ENCODE measurements around the gene ATAD3C. TPM values are rescaled to one million over a fixed set of nuclear protein-coding genes. Genes with fewer than 3 reads are reported as not detected.
A peak's percentile ranks its signal among the peaks of the same experiment; 100 is the strongest.
"Not testable (repeated sequence)": the region's sequence is repeated elsewhere in the genome, so short reads cannot be mapped to it uniquely, and the experiment has no call there.

Gene ATAD3C
- total and polyA plus RNA-seq, 10 of the 15 experiments (the other 5 are each of a cell fraction or from before 2014, with no cell fraction given): 0.03 to 3.1 (median 0.86) TPM

GRCh38 chr1:1417825-1418463 is 31.5 kb upstream of the ATAD3C start:
- H3K36me3 ChIP-seq (ENCODE audit: control insufficient read depth in 2 of 2, insufficient read depth in 2 of 2, low read length in 1 of 2); RAD21 ChIA-PET (ENCODE audit: unreplicated experiment); H3K27me3 ChIP-seq (replicated peaks in 1 of 2; ENCODE audit: control insufficient read depth in 2 of 2, insufficient read depth in 2 of 2, low read length in 1 of 2); FAIRE-seq; H3K79me2 ChIP-seq (ENCODE audit: control insufficient read depth, insufficient read depth, low read length); intact Hi-C loops (cut with micrococcal nuclease; ENCODE audit: unreplicated experiment); in situ Hi-C loops (cut with MboI); H3K9me3 ChIP-seq (replicated peaks; ENCODE audit: control insufficient read depth, insufficient read depth, low read length); H4K20me1 ChIP-seq (ENCODE audit: control insufficient read depth, insufficient read depth); CTCF ChIA-PET; BruUV-seq (replicated peaks): not testable (repeated sequence)
- H3K4me2 ChIP-seq (ENCODE audit: control insufficient read depth, insufficient read depth): peak overlapping the region; percentile 79
- DNase-seq (ENCODE audit: low read depth, low spot score) (peak; percentile 43), ATAC-seq (peak; percentile 71)
- SMC1A ChIA-PET (ENCODE audit: uncharacterized antibody, unreplicated experiment): interaction anchor here (1.2 kb wide), 1 partner anchor 10 kb away, joined by 3 read pairs; no protein-coding TSS in a partner anchor
- WGBS (ENCODE audit: insufficient coverage, insufficient replicate concordance, low lambda C conversion rate, missing lambda C conversion rate): 63% methylated on average over 22 of the region's 25 CpGs
- peak overlapping the region; percentile 39; the same call in 1 of the 2 replicates for H3K9ac ChIP-seq (ENCODE audit: control insufficient read depth, insufficient read depth, low read length)
- TF ChIP-seq IKZF2 (IDR thresholded peaks at IDR 0.05): peak; percentile 35 to 53; a peak in 2 of 4 replicates
- peak; percentile 62; the same call in 1 of the 2 replicates for TF ChIP-seq DPF2 (IDR thresholded peaks at IDR 0.05)
- 0 out of 2 replicates have a peak, but pooled peaks have one; percentile 46 for TF ChIP-seq NBN (IDR thresholded peaks at IDR 0.05)
- TF ChIP-seq GATAD2B (conservative IDR thresholded peaks at IDR 0.05; ENCODE audit: low read depth): peak; percentile 44; the same call in 1 of the 2 replicates
- peak; percentile 65; the same call in 1 of the 2 replicates for TF ChIP-seq RAD51 (IDR thresholded peaks at IDR 0.05)
- peak; percentile 49; the same call in 1 of the 2 replicates for TF ChIP-seq JUNB (IDR thresholded peaks at IDR 0.05)
- peak; percentile 39; the same call in 1 of the 2 replicates for TF ChIP-seq POLR2A (IDR thresholded peaks at IDR 0.05; ENCODE audit: low read depth, low read length)
- peak; percentile 40 for TF ChIP-seq IKZF1 (conservative IDR thresholded peaks at IDR 0.05)
- TF ChIP-seq MTA2 (IDR thresholded peaks at IDR 0.05; ENCODE audit: low read depth): peak; percentile 34; the same call in 1 of the 2 replicates
- peak; percentile 22 for TF ChIP-seq MEF2B (IDR thresholded peaks at IDR 0.05; ENCODE audit: partially characterized antibody, poor library complexity, severe bottlenecking)
- peak; percentile 71 for TF ChIP-seq RUNX3 (IDR thresholded peaks at IDR 0.05; ENCODE audit: low read length)
- TF ChIP-seq, protein P1, sequence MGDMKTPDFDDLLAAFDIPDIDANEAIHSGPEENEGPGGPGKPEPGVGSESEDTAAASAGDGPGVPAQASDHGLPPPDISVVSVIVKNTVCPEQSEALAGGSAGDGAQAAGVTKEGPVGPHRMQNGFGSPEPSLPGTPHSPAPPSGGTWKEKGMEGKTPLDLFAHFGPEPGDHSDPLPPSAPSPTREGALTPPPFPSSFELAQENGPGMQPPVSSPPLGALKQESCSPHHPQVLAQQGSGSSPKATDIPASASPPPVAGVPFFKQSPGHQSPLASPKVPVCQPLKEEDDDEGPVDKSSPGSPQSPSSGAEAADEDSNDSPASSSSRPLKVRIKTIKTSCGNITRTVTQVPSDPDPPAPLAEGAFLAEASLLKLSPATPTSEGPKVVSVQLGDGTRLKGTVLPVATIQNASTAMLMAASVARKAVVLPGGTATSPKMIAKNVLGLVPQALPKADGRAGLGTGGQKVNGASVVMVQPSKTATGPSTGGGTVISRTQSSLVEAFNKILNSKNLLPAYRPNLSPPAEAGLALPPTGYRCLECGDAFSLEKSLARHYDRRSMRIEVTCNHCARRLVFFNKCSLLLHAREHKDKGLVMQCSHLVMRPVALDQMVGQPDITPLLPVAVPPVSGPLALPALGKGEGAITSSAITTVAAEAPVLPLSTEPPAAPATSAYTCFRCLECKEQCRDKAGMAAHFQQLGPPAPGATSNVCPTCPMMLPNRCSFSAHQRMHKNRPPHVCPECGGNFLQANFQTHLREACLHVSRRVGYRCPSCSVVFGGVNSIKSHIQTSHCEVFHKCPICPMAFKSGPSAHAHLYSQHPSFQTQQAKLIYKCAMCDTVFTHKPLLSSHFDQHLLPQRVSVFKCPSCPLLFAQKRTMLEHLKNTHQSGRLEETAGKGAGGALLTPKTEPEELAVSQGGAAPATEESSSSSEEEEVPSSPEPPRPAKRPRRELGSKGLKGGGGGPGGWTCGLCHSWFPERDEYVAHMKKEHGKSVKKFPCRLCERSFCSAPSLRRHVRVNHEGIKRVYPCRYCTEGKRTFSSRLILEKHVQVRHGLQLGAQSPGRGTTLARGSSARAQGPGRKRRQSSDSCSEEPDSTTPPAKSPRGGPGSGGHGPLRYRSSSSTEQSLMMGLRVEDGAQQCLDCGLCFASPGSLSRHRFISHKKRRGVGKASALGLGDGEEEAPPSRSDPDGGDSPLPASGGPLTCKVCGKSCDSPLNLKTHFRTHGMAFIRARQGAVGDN (IDR thresholded peaks at IDR 0.05): peak; percentile 73
- peak; percentile 64 to 85; a peak in 3 of 4 replicates for TF ChIP-seq BHLHE40 (IDR thresholded peaks at IDR 0.05; ENCODE audit: borderline replicate concordance in 1 of 2, low read depth in 2 of 2, low read length in 1 of 2)
- TF ChIP-seq IRF4 (IDR thresholded peaks at IDR 0.05; ENCODE audit: low read depth, low read length): peak; percentile 71; the same call in 1 of the 2 replicates
- TF ChIP-seq NR2F1 (conservative IDR thresholded peaks at IDR 0.05): 0 out of 2 replicates have a peak, but pooled peaks have one; percentile 27
- TF ChIP-seq SMARCA5 (IDR thresholded peaks at IDR 0.05): 0 out of 2 replicates have a peak, but pooled peaks have one; percentile 16
- TF ChIP-seq POU2F2 (IDR thresholded peaks at IDR 0.05; ENCODE audit: borderline replicate concordance, low read depth, low read length): 0 out of 3 replicates have a peak, but pooled peaks have one; percentile 39
- H2AFZ ChIP-seq (ENCODE audit: control insufficient read depth, low read depth, low read length): peak overlapping the region; percentile 61
- H3K27ac ChIP-seq (ENCODE audit: control insufficient read depth, insufficient read depth): peak overlapping the region; percentile 66
- POLR2A ChIA-PET: interaction anchor here (0.8 kb wide), 1 partner anchor 15 kb away, joined by 3 read pairs; no protein-coding TSS in a partner anchor
- peak overlapping the region; percentile 9; the same call in 1 of the 2 replicates for H3K4me3 ChIP-seq
- peaks cover 25% of the 10 kb centered on the region for H3K4me1 ChIP-seq (ENCODE audit: control insufficient read depth, insufficient read depth, low read length)

Data from GM12878 (cell line).